Stimulated activated CD4-positive, alpha-beta T cell treated with anti-CD3 and anti-CD28 coated beads, Interleukin-1b, Interleukin-23, amount 100 ng/mL, for 4 hours (primary cell): ENCODE data around the gene FKBP15.
"Not testable (repeated sequence)": the region's sequence is repeated elsewhere in the genome, so short reads cannot be mapped to it uniquely, and the experiment has no call there.

Experiments used
- DNase-seq, 2 donors: peaks; one replicate each; pipeline ENCODE4 v3.0.0-alpha.2; 2020; ENCODE audit warnings: low read depth in 2 of 2

The FKBP15 gene

GRCh38 chr9:113235701-113236255, 14.7 kb upstream of the FKBP15 start:
- not testable (repeated sequence) for DNase-seq

- DNase-seq = no peak
These were observed 10.6 kb upstream of the FKBP15 start for GRCh38 chr9:113231701-113232100.

- no peak for DNase-seq
These were observed 7.1 kb upstream of the FKBP15 start for GRCh38 chr9:113228130-113228665.

GRCh38 chr9:113227436-113227835, 6.4 kb upstream of the FKBP15 start:
- no peak for DNase-seq

GRCh38 chr9:113223963-113224362, 2.9 kb upstream of the FKBP15 start:
- DNase-seq = no peak

- no peak for DNase-seq
These were observed 1.4 kb upstream of the FKBP15 start for GRCh38 chr9:113222482-113222841.

- no peak for DNase-seq
These were observed 864 bp upstream of the FKBP15 start for GRCh38 chr9:113221800-113222481.

- no peak for DNase-seq
These were observed 542 bp downstream of the FKBP15 start for GRCh38 chr9:113220467-113221002.

GRCh38 chr9:113219969-113220368, 1.1 kb downstream of the FKBP15 start:
- DNase-seq = no peak

GRCh38 chr9:113219186-113219936, 1.7 kb downstream of the FKBP15 start:
- no peak for DNase-seq

GRCh38 chr9:113216406-113216805, 4.7 kb downstream of the FKBP15 start:
- DNase-seq = no peak

- DNase-seq = no peak
These were observed 5.9 kb downstream of the FKBP15 start for GRCh38 chr9:113215132-113215531.

- no peak for DNase-seq
These were observed 10.3 kb downstream of the FKBP15 start for GRCh38 chr9:113210815-113211214.

GRCh38 chr9:113205861-113206260, 15.2 kb downstream of the FKBP15 start:
- no peak for DNase-seq

GRCh38 chr9:113205432-113205831, 15.6 kb downstream of the FKBP15 start:
- DNase-seq = no peak

GRCh38 chr9:113199683-113200329, 21.3 kb downstream of the FKBP15 start:
- no peak for DNase-seq

- no peak for DNase-seq
These were observed 28.6 kb downstream of the FKBP15 start for GRCh38 chr9:113192455-113192854.

- no peak for DNase-seq
These were observed 33.0 kb downstream of the FKBP15 start for GRCh38 chr9:113187929-113188595.

- DNase-seq = no peak
These were observed 34.8 kb downstream of the FKBP15 start for GRCh38 chr9:113186137-113186755.

- no peak for DNase-seq
These were observed 35.8 kb downstream of the FKBP15 start for GRCh38 chr9:113185271-113185670.

GRCh38 chr9:113184539-113184938, 36.5 kb downstream of the FKBP15 start:
- no peak for DNase-seq
